ENCODE data around the gene ARL6IP1.

Gene ARL6IP1

GRCh38 chr16:18801145-18801972, at the start of gene ARL6IP1:
Gene ARL6IP1, minus strand, starts transcription at chr16:18801549. Its CDS starts 83 bp downstream, at chr16:18801466.
- no peaks in the 10 kb centered on the region for H3K9me2 ChIP-seq (replicated peaks; ENCODE audit: low read depth, low read length)
- H3K9me3 ChIP-seq (ENCODE audit: insufficient read depth, low read depth, low read length) = no peaks in the 10 kb centered on the region
- H3K4me1 ChIP-seq (ENCODE audit: insufficient read depth, low read length, poor library complexity, severe bottlenecking) = peaks cover 25% of the 10 kb centered on the region
- H3K36me3 ChIP-seq (ENCODE audit: insufficient read depth, low read length) = no peaks in the 10 kb centered on the region; the same call in 1 of the 2 replicates
- peaks cover 19% of the 10 kb centered on the region for H4K20me1 ChIP-seq (ENCODE audit: insufficient read depth, low read length, poor library complexity, severe bottlenecking)
- H2AFZ ChIP-seq (ENCODE audit: low read length) = peak within 1 kb of the TSS; percentile 61
- H3K4me3 ChIP-seq (ENCODE audit: low read length, poor library complexity, severe bottlenecking) = peak within 1 kb of the TSS; percentile 79
- peaks cover 53% of the 10 kb centered on the region for H3K79me2 ChIP-seq (ENCODE audit: insufficient read depth, low read length)
- H3F3A ChIP-seq (ENCODE audit: low read depth) = no peaks in the 10 kb centered on the region
- TF ChIP-seq EZH2phosphoT487 (IDR thresholded peaks at IDR 0.05; ENCODE audit: borderline replicate concordance) (no peak), CTCF (conservative IDR thresholded peaks at IDR 0.05; ENCODE audit: low read length) (peak; percentile 54)
- no peaks in the 10 kb centered on the region for H3K27me3 ChIP-seq (ENCODE audit: insufficient read depth, low read length, poor library complexity, severe bottlenecking)
- H3K9ac ChIP-seq (ENCODE audit: low read depth, low read length, poor library complexity, severe bottlenecking) = peak within 1 kb of the TSS; percentile 93
- peak within 1 kb of the TSS; percentile 71 for H3K4me2 ChIP-seq (ENCODE audit: low read depth, low read length, poor library complexity, severe bottlenecking)

- TF ChIP-seq EZH2phosphoT487 (IDR thresholded peaks at IDR 0.05; ENCODE audit: borderline replicate concordance) (no peak), CTCF (conservative IDR thresholded peaks at IDR 0.05; ENCODE audit: low read length) (no peak)
- Histone ChIP-seq H3K4me3 (ENCODE audit: low read length, poor library complexity, severe bottlenecking) (no peak overlapping the region), H3K79me2 (ENCODE audit: insufficient read depth, low read length) (no peaks in the 10 kb centered on the region), H4K20me1 (ENCODE audit: insufficient read depth, low read length, poor library complexity, severe bottlenecking) (no peaks in the 10 kb centered on the region), H3K4me1 (ENCODE audit: insufficient read depth, low read length, poor library complexity, severe bottlenecking) (no peaks in the 10 kb centered on the region), H3K9ac (ENCODE audit: low read depth, low read length, poor library complexity, severe bottlenecking) (no peak overlapping the region), H3K9me3 (ENCODE audit: insufficient read depth, low read depth, low read length) (no peaks in the 10 kb centered on the region), H3F3A (ENCODE audit: low read depth) (0 out of 2 replicates have a peak, but pooled peaks cover 3% of the 10 kb centered on the region), H3K4me2 (ENCODE audit: low read depth, low read length, poor library complexity, severe bottlenecking) (no peak overlapping the region), H3K27me3 (ENCODE audit: insufficient read depth, low read length, poor library complexity, severe bottlenecking) (no peaks in the 10 kb centered on the region), H2AFZ (ENCODE audit: low read length) (no peak overlapping the region), H3K9me2 (replicated peaks; ENCODE audit: low read depth, low read length) (no peaks in the 10 kb centered on the region), H3K36me3 (ENCODE audit: insufficient read depth, low read length) (peaks cover 89% of the 10 kb centered on the region; the same call in 1 of the 2 replicates)
These were observed 45.1 kb upstream of the ARL6IP1 start for GRCh38 chr16:18846416-18846815.

- Histone ChIP-seq H4K20me1 (ENCODE audit: insufficient read depth, low read length, poor library complexity, severe bottlenecking) (no peaks in the 10 kb centered on the region), H3K4me1 (ENCODE audit: insufficient read depth, low read length, poor library complexity, severe bottlenecking) (no peaks in the 10 kb centered on the region), H3K79me2 (ENCODE audit: insufficient read depth, low read length) (no peaks in the 10 kb centered on the region), H3K36me3 (ENCODE audit: insufficient read depth, low read length) (peaks cover 85% of the 10 kb centered on the region), H3F3A (ENCODE audit: low read depth) (no peaks in the 10 kb centered on the region), H2AFZ (ENCODE audit: low read length) (no peak overlapping the region), H3K9me3 (ENCODE audit: insufficient read depth, low read depth, low read length) (no peaks in the 10 kb centered on the region), H3K27me3 (ENCODE audit: insufficient read depth, low read length, poor library complexity, severe bottlenecking) (no peaks in the 10 kb centered on the region), H3K4me2 (ENCODE audit: low read depth, low read length, poor library complexity, severe bottlenecking) (no peak overlapping the region), H3K4me3 (ENCODE audit: low read length, poor library complexity, severe bottlenecking) (no peak overlapping the region), H3K9ac (ENCODE audit: low read depth, low read length, poor library complexity, severe bottlenecking) (no peak overlapping the region), H3K9me2 (replicated peaks; ENCODE audit: low read depth, low read length) (no peaks in the 10 kb centered on the region)
- TF ChIP-seq EZH2phosphoT487 (IDR thresholded peaks at IDR 0.05; ENCODE audit: borderline replicate concordance) = no peak
- no peak for TF ChIP-seq CTCF (conservative IDR thresholded peaks at IDR 0.05; ENCODE audit: low read length)
These were observed 41.2 kb upstream of the ARL6IP1 start for GRCh38 chr16:18842565-18842964.

All from Loucy (cell line).